ENCODE measurements around the gene DDX24.

Gene DDX24

DNA sequence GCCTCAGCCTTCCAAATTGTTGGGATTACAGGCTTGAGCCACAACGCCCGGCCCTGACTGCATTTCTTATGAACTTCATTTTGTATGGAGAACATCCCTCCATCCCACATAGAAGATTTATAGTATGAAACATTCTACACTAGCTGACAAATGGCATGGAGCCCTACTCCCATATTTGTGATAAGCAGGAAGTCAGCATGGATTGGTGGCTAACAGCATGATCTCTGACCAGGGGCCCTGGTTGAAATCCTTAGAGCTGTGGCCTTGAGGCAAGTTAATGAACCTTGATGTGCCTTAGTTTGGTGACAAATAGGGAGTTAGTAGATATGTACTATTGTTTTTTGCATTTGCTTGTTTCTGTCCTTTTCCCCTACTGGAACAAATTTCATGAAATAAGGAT, 12.4 kb upstream of the DDX24 start:
- TF ChIP-seq, protein P1, sequence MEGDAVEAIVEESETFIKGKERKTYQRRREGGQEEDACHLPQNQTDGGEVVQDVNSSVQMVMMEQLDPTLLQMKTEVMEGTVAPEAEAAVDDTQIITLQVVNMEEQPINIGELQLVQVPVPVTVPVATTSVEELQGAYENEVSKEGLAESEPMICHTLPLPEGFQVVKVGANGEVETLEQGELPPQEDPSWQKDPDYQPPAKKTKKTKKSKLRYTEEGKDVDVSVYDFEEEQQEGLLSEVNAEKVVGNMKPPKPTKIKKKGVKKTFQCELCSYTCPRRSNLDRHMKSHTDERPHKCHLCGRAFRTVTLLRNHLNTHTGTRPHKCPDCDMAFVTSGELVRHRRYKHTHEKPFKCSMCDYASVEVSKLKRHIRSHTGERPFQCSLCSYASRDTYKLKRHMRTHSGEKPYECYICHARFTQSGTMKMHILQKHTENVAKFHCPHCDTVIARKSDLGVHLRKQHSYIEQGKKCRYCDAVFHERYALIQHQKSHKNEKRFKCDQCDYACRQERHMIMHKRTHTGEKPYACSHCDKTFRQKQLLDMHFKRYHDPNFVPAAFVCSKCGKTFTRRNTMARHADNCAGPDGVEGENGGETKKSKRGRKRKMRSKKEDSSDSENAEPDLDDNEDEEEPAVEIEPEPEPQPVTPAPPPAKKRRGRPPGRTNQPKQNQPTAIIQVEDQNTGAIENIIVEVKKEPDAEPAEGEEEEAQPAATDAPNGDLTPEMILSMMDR (IDR thresholded peaks at IDR 0.05): no peak

DNA sequence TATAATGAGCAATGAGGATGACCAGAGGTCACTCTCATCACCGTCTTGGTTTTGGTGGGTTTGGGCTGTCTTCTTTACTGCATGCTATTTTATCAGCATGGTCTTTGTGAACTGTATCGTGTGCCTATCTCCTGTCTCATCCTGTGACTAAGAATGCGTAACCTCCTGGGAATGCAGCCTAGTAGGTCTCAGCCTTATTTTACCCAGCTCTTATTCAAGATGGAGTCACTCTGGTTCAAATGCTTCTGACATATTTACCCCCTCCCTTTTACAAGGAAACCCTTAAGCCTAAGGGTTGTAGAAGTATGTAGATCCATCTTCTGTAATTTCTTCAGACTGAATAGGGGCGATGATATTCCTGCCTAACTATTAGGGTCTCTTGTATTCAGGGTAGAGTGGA, 8.5 kb upstream of the DDX24 start:
- TF ChIP-seq, protein P1 (IDR thresholded peaks at IDR 0.05): no peak

DNA sequence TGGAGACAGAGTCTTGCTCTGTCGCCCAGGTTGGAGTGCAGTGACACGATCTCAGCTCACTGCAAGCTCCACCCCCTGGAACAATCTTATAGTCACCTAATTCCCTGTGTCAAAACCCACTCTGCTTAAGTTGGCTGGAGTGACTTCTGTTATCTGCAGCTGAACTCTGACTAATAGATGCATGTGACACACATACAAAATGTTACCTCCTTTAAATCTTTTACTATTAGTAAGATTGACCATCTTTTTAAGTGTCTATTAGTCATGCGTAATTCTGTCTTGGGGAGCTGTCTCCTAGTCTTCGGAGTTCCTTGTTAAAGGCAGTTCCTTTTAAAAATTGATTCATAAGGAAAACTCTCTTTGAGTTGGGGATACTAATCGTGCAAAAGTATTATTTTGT, 7.5 kb upstream of the DDX24 start:
- TF ChIP-seq, protein P1 (IDR thresholded peaks at IDR 0.05): no peak

DNA sequence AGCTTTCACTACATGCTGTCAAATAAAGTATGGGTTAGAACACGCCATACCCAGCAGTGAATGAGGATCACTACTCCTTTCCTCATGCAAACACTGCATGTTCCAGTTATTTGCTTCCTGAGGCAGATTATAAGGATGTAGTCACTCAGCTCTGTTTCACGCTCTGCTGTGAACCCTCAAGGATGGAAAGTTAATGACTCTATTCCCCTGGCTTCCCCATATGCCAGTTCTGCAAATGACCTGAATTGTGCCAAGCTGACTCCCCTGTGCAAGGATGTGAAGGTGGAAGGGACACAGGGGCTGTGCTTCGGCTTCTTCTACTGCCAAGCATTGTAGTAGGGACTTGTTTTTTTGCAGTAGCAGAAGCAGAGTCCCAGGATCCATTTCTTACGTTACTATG, 6.9 kb upstream of the DDX24 start:
- TF ChIP-seq, protein P1 (IDR thresholded peaks at IDR 0.05): no peak

DNA sequence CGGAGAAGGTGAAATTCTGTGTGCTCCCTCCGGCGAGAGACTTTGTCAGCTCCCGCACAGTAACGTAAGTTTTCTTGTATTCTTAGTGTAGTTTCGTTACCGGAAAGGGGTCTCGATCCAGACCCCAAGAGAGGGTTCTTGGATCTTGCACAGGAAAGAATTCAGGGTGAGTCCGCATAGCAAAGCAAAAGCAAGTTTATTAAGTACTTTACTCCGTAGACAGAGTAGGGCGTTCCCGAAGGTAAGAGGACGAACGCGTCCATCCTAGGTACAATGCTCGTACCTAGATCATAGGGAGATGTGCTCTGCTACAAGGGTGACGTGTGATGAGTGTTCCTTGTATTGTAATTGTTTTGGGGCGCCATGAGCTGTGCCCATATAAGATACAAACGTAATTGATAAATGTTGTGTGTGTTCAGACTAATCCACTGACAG, 401 bp upstream of the DDX24 start:
- TF ChIP-seq, protein P1 (IDR thresholded peaks at IDR 0.05): no peak

DNA sequence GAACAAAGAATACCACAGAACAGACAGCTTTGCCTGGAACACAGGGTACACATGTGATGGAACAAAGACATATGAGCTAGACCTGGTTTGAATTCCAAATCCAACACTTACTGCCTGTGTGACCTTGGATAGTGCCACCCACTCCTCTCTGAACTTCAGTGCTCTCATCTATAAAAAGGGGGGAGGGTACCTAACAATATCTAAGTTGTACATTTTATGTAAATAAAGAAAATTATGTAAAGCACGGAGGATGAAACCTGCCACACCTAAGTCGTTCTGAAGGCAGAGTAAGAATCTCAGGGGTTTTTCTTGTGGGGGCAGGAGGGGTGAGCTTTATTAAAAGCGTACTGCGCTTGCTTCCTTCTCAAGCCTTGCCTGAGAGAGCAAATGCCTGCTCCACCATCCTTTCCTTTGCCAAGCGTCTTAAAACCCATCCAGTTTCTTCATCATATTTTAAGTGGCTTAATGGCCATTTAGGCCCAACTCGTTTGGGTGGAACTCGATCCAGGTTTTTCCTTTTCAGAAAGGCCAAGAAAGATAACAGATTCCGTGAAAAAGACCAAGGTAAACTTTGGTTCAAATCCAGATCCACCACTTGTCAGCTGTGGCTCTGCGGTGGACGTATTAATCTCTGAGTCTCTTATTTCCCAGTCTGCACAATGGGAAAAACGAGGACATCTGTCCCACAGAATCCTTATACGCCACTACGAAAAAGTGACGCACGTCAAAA, 946 bp downstream of the DDX24 start:
- TF ChIP-seq, protein P1 (IDR thresholded peaks at IDR 0.05): no peak

DNA sequence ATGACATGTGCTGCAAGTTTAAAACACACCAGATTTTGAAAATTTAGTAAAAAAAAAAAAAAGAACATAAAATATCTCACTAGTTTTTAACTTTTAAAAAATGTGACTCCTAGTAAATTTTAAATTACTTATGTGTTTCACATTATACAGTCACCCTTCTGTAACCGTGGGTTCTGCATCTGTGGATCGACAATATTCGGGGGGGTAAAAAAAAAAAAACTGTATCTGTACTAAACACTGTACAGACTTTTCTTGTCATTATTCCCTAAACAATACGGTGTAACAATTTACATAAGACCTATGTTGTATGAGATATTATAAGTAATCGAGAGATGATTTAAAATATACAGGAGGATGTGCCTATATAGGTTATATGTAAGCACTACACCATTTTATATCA, 3.2 kb downstream of the DDX24 start:
- TF ChIP-seq, protein P1 (IDR thresholded peaks at IDR 0.05): no peak

All from LNCAP (cell line).